DND-41 (cell line): ENCODE data around the gene PAPPA2.

Experiments
- EZH2 ChIP-seq: IDR thresholded peaks from 3 replicates; pipeline ENCODE4 v1.6.1; 2012; ENCODE audit warnings: borderline replicate concordance, low read depth, mild to moderate bottlenecking, moderate library complexity, low read length, inconsistent platforms; ENCODE audit not compliant: severe bottlenecking
- TF ChIP-seq, protein P1 (sequence below): IDR thresholded peaks from 2 replicates; pipeline ENCODE4 v1.5.1; 2012; ENCODE audit warnings: borderline replicate concordance, low read length, moderate library complexity, mild to moderate bottlenecking; ENCODE audit not compliant: poor library complexity, severe bottlenecking; ENCODE audit errors: extremely low read depth

- TF ChIP-seq, protein P1, sequence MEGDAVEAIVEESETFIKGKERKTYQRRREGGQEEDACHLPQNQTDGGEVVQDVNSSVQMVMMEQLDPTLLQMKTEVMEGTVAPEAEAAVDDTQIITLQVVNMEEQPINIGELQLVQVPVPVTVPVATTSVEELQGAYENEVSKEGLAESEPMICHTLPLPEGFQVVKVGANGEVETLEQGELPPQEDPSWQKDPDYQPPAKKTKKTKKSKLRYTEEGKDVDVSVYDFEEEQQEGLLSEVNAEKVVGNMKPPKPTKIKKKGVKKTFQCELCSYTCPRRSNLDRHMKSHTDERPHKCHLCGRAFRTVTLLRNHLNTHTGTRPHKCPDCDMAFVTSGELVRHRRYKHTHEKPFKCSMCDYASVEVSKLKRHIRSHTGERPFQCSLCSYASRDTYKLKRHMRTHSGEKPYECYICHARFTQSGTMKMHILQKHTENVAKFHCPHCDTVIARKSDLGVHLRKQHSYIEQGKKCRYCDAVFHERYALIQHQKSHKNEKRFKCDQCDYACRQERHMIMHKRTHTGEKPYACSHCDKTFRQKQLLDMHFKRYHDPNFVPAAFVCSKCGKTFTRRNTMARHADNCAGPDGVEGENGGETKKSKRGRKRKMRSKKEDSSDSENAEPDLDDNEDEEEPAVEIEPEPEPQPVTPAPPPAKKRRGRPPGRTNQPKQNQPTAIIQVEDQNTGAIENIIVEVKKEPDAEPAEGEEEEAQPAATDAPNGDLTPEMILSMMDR: no peak
- no peak for TF ChIP-seq EZH2
These were observed 207.9 kb downstream of the PAPPA2 start for GRCh38 chr1:176670853-176671252.
